NCI-H2196 treated with DMSO at 0.1 percent for 48 hours (cell line): ENCODE results near the gene RICTOR.
"Not testable (repeated sequence)": the region's sequence is repeated elsewhere in the genome, so short reads cannot be mapped to it uniquely, and the experiment has no call there.

Source experiments
- DNase-seq: peaks from one replicate; lab custom pipeline; 2025; ENCODE audit not compliant: unreplicated experiment; lab: John Stamatoyannopoulos, UW

RICTOR gene

DNA sequence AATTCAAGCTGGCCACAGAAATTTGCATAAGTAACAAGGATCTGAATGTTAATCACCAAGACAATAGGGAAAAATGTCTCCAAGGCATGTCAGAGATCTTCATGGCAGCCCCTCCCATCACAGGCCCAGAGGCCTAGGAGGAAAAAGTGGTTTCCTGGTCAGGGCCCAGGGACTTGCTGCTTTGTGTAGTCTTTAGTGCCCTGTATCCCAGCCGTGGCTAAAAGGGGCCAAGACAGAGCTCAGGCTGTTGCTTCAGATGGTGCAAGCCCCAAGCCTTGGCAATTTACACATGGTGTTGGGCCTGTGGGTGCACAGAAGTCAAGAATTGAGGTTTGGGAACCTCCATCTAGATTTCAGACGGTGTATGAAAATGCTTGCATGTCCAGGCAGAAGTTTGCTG is 63.2 kb downstream of the RICTOR start:
- not testable (repeated sequence) for DNase-seq

DNA sequence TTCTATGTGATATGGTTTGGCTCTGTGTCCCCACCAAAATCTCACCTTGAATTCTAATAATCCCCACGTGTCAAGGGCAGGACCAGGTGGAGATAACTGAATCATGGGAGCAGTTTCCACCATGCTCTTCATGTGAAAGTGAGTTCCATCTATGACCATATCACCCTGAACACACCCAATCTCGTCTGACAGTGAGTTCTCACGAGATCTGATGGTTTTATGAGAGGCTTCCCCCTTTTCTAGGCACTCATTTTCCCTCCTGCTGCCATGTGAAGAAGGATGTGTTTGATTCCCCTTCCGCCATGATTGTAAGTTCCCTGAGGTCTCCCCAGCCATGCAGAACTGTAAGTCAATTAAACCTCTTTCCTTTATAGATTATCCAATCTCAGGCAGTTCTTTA is 64.2 kb downstream of the RICTOR start:
- DNase-seq = no peak

DNA sequence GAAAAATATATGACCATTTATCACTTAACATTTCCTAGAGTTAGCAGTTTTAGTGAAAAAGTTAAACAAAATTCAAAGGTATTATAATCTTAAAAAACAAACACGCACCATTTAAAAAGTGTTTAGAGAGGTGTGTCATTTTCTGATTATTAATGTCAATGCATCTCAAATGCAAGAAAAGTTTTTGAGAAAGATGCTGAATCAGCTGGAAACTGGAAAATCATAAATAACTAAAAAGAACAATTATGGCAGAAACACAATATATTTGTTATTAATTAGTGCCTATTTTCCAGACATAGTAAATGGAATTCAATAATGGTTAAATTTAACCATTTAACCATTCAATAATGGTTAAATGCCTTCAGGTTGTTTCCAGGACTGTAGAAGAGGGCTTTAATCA is 64.9 kb downstream of the RICTOR start:
- DNase-seq = no peak

DNA sequence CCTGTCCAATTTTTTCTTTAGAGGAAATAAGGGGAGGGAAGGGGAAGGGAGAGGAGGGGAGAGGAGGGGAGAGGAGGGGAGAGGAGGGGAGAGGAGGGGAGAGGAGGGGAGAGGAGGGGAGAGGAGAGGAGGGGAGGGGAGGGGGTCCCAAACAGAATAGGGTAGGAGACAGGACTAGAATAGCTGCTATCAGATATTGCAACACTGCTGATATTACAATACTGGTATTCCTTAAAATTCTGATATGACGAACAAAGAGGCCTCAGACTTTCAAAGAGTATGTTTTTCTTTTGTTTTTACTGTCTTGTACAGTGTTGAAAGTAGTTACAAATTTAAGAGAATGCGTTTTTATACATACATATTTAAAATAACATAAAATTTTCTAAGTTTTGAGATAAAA is 67.5 kb downstream of the RICTOR start:
- DNase-seq = no peak

DNA sequence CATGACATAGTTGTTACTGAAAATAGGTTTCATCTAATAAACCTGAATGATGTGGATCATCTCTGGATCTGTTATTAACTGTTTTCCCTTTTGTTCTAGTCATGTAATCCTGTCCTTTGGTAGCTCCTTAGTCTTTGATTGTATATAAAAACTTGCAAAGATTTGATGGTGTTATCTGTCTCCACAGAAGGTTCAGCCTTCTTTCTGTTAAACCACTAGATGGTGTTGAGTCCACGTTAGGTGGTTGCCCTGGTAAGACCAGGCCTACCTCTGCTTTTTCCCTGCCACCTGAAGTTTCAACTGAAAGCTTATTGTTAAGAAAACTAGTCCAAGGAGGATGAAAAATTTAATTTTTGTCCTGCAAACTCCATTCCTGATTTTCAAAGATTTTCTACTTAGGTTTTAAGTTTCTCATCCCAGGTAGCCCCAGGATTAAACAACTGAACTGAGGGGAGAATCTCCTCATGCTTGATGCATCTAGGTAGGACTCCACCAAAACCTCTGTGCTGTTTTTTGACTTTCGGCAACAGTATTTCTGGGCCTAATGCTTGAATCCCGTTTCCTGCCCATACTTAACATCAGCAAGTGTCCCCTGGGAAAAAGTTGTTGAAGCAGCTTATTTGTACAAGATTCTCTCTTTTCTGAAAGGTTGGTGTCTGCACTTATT is 68.5 kb downstream of the RICTOR start:
- no peak for DNase-seq

DNA sequence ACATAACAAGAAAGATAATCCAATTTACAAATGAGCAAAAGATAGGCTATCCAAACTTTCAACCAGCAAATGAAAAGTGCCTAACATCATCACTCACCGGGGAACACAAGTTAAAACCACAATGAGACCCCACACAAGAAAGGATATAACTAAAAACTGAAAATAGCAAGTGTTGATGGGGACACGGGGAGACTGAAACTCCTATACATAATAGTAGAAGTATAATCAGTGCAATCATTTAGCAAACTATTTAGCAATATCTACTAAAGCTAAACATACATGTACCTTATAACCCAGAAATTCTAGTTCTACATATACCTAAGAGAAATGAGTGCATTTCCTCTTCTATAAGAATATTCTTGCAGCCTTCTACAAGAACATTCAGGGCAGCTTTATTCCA is 72.5 kb downstream of the RICTOR start:
- DNase-seq = no peak

DNA sequence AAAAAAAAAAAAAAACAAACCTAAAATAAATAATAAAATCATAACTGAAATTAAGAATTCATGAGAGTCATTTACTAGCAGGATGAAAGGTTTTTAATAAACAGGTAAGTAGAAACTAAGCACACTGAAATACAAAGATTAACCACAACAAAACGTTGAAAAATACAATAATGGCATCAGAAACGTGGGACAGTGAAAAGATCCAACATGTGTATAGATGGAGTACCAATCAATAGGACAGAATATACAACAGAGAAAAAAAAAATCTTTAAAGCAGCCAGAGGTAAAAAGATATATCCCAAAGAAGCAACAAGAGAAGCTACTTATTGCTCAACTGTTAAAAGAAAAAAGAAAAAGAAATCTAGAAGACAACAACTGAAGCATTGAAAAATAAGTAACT is 75.2 kb downstream of the RICTOR start:
- no peak for DNase-seq

DNA sequence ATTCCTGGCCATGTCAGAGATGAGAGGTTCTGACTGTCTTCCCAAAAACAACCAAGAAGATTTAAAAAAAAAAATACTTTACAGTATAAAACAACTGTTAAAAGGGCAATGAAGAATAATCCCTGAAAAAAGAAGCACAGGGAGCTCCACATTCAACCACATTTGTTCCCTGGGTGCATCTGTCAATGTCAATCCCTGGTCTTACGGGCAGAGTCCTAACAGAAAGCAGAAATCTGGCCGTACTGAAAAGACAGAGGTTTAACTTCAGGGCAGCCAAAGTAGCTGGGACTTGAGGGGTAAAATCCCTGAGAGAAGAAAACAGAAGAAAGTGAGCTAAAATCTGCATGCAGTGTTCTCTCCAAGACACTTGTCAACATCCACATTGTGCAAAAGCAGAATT is 76.6 kb downstream of the RICTOR start:
- DNase-seq = no peak

DNA sequence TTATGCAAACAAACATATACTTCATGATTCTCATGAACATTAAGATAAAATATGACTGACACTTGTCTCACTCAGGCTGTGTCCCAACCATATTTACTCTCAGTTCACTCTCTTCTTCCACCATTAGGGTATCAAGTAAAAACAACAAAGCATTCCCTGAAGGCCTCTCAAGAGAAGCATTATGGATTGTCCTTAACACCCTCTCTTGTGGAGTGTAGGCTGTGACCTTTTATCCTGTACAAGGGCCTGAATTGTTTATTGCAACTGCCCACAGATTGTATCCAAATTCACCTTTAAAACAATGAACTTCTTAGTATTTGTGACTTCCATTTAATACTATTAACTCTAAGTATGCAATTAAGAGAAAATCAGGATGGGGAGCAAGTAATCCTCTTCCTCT is 78.1 kb downstream of the RICTOR start:
- DNase-seq = no peak

DNA sequence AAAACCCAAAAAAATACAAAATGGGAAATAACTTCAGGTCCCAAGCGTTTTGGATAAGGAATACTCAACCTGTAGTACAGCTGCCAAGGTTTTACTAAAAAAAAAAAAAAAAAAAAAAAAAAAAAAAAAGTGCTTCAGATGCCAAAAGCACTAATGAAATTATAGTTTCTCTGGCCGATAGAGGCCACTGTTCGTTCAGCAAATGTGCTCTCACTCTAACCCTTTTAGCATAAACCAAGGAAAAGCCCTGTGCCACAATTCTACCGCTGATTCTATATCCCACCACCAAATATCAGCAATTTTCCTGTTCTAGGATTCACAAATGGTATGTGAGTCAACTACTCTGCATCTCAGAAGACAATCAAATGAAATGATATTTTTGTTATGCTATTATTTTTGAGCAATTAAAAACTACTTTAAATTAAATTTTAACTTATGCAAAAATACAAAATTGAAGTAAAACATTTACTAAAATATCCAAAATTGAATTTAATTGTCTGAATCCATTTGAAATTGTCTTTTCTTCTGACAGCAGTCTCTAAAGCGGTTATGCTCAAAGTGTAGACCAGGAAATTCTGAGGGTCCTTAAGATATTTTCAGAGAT is 79.8 kb downstream of the RICTOR start:
- no peak for DNase-seq

DNA sequence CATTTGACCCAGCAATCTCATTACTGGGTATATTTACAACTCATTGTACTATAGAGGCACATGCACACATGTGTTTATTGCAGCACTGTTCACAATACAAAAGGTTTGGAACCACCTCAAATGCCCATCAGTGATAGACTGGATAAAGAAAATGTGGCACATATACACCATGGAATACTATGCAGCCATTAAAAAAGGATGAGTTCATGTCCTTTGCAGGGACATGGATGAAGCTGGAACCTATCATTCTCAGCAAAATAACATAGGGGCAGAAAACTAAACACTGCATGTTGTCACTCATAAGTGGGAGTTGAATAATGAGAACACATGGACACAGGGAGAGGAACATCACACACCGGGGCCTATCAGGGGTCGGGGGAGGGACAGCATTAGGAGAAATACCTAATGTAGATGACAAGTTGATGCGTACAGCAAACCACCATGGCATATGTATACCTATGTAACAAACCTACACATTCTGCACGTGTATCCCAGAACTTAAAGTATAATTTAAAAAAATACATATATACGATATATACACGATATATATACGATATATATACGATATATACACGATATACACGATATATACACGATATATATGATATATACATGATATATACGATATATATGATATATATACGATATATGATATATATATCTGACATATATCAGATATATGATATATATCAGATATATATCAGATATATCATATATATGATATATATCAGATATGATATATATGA is 84.1 kb downstream of the RICTOR start:
- DNase-seq = not testable (repeated sequence)

DNA sequence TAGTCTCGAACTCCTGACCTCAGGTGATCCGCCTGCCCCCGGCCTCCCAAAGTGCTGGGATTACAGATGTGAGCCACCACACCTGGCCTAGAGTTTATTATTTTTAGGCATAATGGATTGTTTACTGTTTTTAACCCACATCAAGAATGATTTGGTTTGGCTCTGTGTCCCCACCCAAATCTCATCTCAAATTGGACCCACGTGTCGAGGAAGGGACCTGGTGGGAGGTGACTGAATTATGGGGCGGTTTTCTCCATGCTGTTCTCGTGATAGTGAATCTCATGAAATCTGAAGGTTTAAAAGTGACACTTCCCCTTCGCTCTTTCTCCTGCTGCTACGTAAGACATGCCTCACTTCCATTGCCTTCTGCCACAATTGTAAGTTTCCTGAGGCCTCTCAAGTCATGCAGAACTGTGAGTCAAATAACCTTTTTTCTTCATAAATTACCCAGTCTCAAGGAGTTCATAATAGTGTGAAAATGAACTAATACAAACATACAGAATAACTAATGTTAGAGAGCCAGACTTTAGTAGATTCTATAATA is 88.2 kb downstream of the RICTOR start:
- no peak for DNase-seq

DNA sequence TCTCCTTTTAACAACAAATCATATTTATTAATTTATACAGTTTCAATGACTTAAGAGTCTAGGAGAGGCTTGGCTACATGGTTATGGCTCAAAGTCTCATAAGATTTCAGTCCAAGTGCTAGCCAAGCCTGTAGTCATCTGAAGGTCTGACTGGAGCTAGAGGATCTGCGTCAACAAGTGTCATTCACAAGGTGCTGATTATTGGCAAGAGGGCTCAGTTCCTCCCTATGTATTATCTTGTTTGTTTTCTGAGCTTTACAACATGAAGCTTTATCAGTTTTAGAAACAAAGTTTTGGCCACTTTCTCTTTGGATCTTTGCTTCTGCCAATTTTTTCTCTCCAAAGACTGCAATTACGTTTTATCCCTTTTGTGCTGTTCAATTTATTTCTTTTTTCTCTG is 94.7 kb downstream of the RICTOR start:
- DNase-seq = no peak

DNA sequence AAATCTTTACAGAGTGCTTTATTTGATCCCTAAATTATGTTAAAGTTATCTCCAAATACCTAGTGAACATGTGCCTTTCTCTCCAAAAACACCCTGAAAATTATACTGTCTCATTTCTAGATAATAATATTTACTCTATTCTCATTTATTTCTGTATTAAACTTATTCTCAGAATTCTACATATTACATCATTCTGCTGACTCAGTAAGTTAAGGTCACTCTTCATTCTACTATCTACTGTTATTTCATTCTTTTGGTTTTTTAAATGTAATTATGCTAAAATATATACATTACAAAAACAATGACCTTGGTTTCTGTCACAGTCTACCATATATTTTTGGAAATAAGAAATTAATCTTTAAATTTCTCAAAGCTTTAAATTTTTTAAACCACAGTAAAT is 96.2 kb downstream of the RICTOR start:
- no peak for DNase-seq

DNA sequence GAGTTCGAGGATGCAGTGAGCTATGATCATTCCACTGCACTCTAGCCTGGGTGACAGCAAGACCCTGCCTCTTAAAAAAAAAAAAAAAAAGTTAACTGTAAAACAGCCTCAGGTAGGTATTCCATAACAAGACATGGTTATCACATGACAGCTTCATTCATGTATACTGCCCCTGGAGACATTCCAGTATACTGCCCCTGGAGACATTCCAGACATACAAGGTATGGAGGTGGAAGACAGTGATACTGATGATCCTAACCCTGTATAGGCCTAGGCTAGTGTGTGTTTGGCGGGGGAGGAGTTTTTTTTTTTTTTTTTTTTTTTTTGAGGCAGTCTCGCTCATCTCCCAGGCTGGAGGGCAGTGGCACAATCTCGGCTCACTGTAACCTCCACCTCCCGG is 105.5 kb downstream of the RICTOR start:
- no peak for DNase-seq

DNA sequence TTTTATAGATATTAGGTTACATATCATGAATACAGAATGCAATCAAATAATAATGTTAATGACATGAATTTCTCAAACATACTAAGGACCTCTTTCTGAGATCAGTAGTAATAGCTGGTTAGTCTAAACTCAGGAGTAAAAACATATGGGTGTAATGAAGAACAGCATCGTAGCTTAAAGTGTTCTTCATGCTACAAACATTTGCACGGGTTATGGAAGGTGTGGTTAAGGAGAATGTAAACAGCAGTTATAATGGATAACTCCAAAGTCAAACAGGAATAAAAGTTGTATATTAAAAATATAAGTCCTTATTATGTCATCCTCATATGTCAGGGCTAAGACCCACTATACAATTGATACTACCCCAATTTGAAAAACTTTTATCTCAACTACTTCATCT is 112.5 kb downstream of the RICTOR start:
- no peak for DNase-seq

DNA sequence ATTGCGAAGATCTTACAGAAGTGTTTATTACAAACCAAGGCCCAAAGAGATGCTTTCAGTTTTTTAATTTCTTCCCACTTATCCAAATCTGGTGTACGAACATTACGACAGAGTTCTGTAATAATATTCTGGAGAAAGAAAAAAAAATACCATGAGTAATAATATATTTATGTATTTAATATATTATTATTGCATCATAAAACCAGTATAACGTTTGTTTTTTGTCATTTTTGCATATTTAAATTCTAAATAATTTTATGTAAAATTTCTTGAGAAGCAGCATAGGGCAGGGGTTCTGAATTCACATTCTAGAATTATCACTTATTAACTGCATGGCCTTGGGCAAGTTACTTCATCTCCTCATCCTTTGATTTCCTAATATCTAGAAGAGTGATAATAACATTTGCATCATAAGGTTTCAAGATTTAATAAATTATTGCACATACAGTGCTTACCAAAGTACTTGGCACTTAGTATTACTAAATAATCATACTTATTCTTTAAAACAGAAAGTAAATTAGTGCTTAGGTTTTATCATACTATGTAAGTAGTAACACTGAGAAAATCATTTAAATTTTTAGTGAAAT is 120.7 kb downstream of the RICTOR start:
- DNase-seq = no peak

DNA sequence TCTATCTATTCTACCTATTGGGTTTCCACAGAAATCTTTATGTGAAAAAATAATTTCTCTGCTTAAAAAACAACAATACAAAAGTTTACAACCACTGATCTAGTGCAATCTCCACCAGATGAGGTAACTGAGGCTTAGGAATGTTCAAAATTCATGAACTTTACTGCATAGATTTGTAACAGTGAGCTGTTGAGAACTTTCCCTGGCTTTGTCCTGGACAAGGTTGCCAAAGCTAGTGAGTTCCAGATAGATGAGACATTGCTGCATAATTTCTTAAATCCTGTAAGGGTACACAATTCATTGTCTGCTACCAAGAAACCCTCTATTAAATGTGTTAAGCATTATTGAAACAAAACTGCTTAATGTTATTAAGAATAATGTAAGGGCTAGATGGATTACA is 125.7 kb downstream of the RICTOR start:
- DNase-seq = no peak

DNA sequence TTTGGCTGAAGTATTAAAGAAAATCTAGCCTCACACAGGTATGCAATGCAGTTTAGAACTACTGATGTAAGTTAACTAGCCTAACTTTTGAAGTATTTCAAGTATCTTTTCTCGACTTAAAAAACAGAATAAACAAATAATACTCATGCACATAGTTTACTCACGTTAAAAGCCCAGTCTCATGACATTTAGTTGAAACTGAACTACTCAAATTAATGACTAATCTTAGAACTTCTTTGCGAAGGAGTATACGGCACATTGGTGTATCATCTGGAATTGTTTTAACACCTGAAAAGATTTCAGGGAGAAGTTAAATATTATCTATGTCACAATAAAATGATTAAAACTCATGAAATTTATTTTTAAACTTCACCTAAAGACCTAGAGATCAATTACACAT is 129.9 kb downstream of the RICTOR start:
- DNase-seq = no peak

DNA sequence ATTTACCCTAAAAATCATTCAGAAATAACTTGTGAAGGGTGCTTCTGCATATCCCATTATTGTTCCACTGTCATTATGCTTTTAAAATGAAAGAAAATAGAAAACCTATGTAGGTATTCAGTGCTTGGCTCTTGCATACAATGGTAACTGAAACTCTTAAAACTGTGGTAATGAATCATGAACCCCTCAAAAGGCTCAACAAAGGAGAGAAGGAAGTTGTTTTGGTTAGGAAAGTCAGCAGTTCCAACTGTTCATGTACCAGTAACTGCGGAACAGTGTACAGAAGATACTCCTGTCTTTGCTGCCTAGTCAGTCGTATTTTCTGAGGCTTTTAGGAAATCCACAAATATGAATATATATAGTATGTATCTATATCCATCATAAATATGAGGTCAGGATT is 132.3 kb downstream of the RICTOR start:
- no peak for DNase-seq

DNA sequence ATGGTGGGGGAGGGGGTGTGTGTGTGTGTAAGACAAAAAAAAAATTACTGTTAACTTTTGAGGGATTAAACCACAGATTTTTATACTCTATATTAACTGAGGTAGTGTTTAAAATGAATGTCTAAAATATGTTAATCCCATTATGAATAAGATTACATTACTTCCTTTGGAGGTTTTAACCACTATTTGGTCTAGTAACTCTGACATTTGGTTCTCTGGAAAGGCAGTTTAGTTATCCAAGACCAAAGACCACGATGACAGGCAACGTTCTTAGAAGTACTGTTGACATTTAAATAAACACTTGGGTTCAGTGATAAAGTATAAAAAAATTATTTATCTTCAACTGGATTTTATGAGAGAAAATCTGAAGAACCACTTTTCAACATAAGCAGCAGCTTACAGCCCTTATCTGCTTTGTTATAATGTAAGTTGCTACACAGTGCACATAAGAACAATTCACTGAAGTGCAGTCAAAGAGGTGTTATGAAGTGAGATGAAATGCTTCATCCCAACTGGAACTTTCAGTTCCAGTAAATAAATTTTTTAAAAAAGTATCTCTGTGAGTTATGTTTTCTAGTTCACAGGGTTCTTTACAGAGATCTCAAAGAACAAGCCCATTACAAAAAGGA is 133.9 kb downstream of the RICTOR start:
- no peak for DNase-seq
